ENCODE measurements around the gene TLR1. TPM values are rescaled to one million over a fixed set of nuclear protein-coding genes. Genes with fewer than 3 reads are reported as not detected.
"Not testable (repeated sequence)": the region's sequence is repeated elsewhere in the genome, so short reads cannot be mapped to it uniquely, and the experiment has no call there.

Gene TLR1
- total RNA-seq, 3 donors from 2014 or later: 13.1 to 39.7 (median 18.7) TPM

GRCh38 chr4:38782452-38783108 is 22.0 kb downstream of the TLR1 start, which contains the start of gene TLR10:
TSS of gene TLR10 (minus strand) at chr4:38782990. CDS start at chr4:38775590, 7,400 bp downstream.
- Histone ChIP-seq H3K4me3 (no peak within 1 kb of the TSS), H3K27me3 (no peaks in the 10 kb centered on the region), H3K4me1 (no peaks in the 10 kb centered on the region), H3K36me3 (no peaks in the 10 kb centered on the region), H3K9me3 (no peaks in the 10 kb centered on the region), H3K27ac (no peak within 1 kb of the TSS)
- TF ChIP-seq POLR2AphosphoS5 (IDR thresholded peaks at IDR 0.05): no peak
- TF ChIP-seq CTCF (IDR thresholded peaks at IDR 0.05): peak; percentile 59 to 68 (median 65)
- no peak for DNase-seq (ENCODE audit: low spot score in 2 of 2)
- intact Hi-C loops (cut with DNase I; ENCODE audit: low total_unique reads): no loop called here

- no peak for DNase-seq (ENCODE audit: low spot score in 2 of 2)
- H3K4me1 ChIP-seq: no peaks in the 10 kb centered on the region
- TF ChIP-seq CTCF (IDR thresholded peaks at IDR 0.05) (no peak), POLR2AphosphoS5 (IDR thresholded peaks at IDR 0.05) (no peak), POLR2A (IDR thresholded peaks at IDR 0.05) (no peak)
- H3K27ac ChIP-seq: no peak overlapping the region
- no peak overlapping the region for H3K4me3 ChIP-seq
- H3K9me3 ChIP-seq: no peaks in the 10 kb centered on the region
- intact Hi-C loops (cut with DNase I; ENCODE audit: low total_unique reads): no loop called here
- H3K36me3 ChIP-seq: no peaks in the 10 kb centered on the region
- no peaks in the 10 kb centered on the region for H3K27me3 ChIP-seq
Measured at GRCh38 chr4:38781854-38782261, 22.7 kb downstream of the TLR1 start.

GRCh38 chr4:38780833-38781484 is 23.6 kb downstream of the TLR1 start:
- H3K36me3 ChIP-seq: no peaks in the 10 kb centered on the region
- no peak for DNase-seq (ENCODE audit: low spot score in 2 of 2)
- no peaks in the 10 kb centered on the region for H3K4me1 ChIP-seq
- H3K4me3 ChIP-seq: no peak overlapping the region
- H3K9me3 ChIP-seq: no peaks in the 10 kb centered on the region
- no peak overlapping the region for H3K27ac ChIP-seq
- intact Hi-C loops (cut with DNase I; ENCODE audit: low total_unique reads): no loop called here
- no peaks in the 10 kb centered on the region for H3K27me3 ChIP-seq
- TF ChIP-seq POLR2A (IDR thresholded peaks at IDR 0.05) (no peak), CTCF (IDR thresholded peaks at IDR 0.05) (no peak), POLR2AphosphoS5 (IDR thresholded peaks at IDR 0.05) (no peak)

GRCh38 chr4:38779790-38780189 is 24.8 kb downstream of the TLR1 start:
- no peaks in the 10 kb centered on the region for H3K4me1 ChIP-seq
- H3K4me3 ChIP-seq: no peak overlapping the region
- H3K36me3 ChIP-seq: no peaks in the 10 kb centered on the region
- H3K27me3 ChIP-seq: no peaks in the 10 kb centered on the region
- H3K9me3 ChIP-seq: no peaks in the 10 kb centered on the region
- H3K27ac ChIP-seq: no peak overlapping the region
- no peak for TF ChIP-seq CTCF (IDR thresholded peaks at IDR 0.05)
- TF ChIP-seq POLR2A (IDR thresholded peaks at IDR 0.05): no peak
- TF ChIP-seq POLR2AphosphoS5 (IDR thresholded peaks at IDR 0.05): no peak
- intact Hi-C loops (cut with DNase I; ENCODE audit: low total_unique reads): no loop called here
- no peak for DNase-seq (ENCODE audit: low spot score in 2 of 2)

GRCh38 chr4:38777925-38778324 is 26.7 kb downstream of the TLR1 start:
- H3K4me1 ChIP-seq; DNase-seq (ENCODE audit: low spot score in 2 of 2); intact Hi-C loops (cut with DNase I; ENCODE audit: low total_unique reads); H3K27ac ChIP-seq; H3K9me3 ChIP-seq; H3K4me3 ChIP-seq; H3K27me3 ChIP-seq; H3K36me3 ChIP-seq: not testable (repeated sequence)

All from breast epithelium (tissue), 4 donors.